ENCODE results near the gene SSBP2. TPM values are rescaled to one million over a fixed set of nuclear protein-coding genes. Genes with fewer than 3 reads are reported as not detected.

The SSBP2 gene
- total RNA-seq, 2 experiments from 2014 or later: 13.0 to 14.2 TPM

DNA sequence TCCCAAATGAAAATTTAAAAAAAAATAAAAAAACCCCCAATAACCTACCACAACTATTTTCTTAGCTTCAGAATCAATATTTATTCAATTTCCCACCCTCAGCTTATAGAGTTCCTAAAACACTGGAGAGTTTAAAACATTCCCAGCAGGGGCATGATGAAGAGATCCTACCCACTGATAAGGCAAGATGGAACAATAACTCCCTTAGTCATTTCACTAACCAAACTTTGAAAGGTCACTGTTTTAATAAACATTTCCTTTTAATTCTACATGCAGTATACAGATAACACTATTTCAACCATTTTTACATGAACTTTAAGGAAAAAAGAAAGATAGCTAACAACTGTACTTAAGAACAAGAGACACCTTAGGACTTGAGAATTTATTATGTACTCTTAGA is 322.0 kb downstream of the SSBP2 start:
- Mint-ChIP-seq H3K36me3 (no peaks in the 10 kb centered on the region), H3K27ac (no peak overlapping the region), H3K27me3 (no peaks in the 10 kb centered on the region), H3K4me3 (no peak overlapping the region), H3K9me3 (no peaks in the 10 kb centered on the region), H3K4me1 (ENCODE audit: low read depth) (peaks cover 3% of the 10 kb centered on the region)
- DNase-seq: no peak
- intact Hi-C loops (cut with micrococcal nuclease): loop anchor here (5.0 to 10.0 kb wide), 3 partner anchors 296 to 543 kb away; partner anchors contain the start of gene ATG10
- POLR2A ChIA-PET: no interaction called here
- CTCF ChIA-PET: interaction anchor here (2.0 kb wide), 1 partner anchor 410 kb away, joined by 5 read pairs; no protein-coding TSS in a partner anchor

DNA sequence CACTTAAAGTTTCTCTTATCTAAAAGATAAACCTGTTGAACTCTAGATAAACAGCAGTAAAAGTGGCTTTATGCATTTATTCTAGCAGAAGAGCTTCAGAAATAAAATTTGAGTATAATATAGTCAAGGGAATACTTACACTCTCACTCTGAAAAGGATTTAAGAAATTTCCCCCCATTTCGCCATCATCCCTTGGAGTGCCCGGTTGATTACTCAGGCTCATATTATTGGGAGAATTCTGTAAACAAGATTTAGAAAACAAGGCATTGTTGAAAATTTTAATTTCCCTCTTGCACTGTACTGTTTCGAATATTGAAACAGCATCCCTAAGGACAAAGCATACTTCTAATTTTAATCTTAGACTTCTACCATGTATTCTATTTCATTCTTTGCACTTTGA is 322.5 kb downstream of the SSBP2 start:
- Mint-ChIP-seq H3K4me3 (no peak overlapping the region), H3K27ac (no peak overlapping the region), H3K36me3 (no peaks in the 10 kb centered on the region), H3K4me1 (ENCODE audit: low read depth) (peaks cover 3% of the 10 kb centered on the region), H3K27me3 (no peaks in the 10 kb centered on the region), H3K9me3 (no peaks in the 10 kb centered on the region)
- ChIA-PET POLR2A (no interaction called here), CTCF (interaction anchor here (2.0 kb wide), 1 partner anchor 410 kb away, joined by 5 read pairs; no protein-coding TSS in a partner anchor)
- intact Hi-C loops (cut with micrococcal nuclease): loop anchor here (5.0 to 10.0 kb wide), 3 partner anchors 296 to 544 kb away; partner anchors contain the start of gene ATG10
- no peak for DNase-seq

DNA sequence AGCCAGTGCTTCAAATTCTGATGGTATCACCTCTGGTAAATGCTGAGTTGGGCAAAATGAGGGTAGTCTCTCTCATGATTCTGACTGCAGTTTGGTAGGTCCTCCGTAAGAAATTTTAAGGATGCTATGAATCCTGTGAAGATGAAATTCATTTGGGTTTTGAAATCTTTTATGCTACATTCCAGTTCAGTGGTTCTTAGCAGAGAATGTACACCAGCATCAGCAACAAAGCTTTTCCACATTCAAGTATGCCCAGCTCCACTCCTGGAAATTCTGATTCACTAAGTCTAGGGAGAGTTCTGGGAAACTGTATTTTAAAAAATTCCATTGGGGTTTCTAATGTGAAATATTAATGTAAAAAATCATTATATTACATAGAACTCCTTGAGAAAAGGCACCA is 323.3 kb downstream of the SSBP2 start:
- ChIA-PET POLR2A (no interaction called here), CTCF (interaction anchor here (0.8 to 2.3 kb wide), 3 partner anchors 411 to 797 kb away, joined by 3 to 11 read pairs (median 5); no protein-coding TSS in a partner anchor)
- DNase-seq: no peak
- H3K36me3 Mint-ChIP-seq: no peaks in the 10 kb centered on the region
- H3K27ac Mint-ChIP-seq: no peak overlapping the region
- intact Hi-C loops (cut with micrococcal nuclease): loop anchor here (5.0 to 10.0 kb wide), 3 partner anchors 297 to 545 kb away; partner anchors contain the start of gene ATG10
- H3K27me3 Mint-ChIP-seq: no peaks in the 10 kb centered on the region
- no peak overlapping the region for H3K4me3 Mint-ChIP-seq
- no peaks in the 10 kb centered on the region for H3K9me3 Mint-ChIP-seq
- H3K4me1 Mint-ChIP-seq (ENCODE audit: low read depth): peaks cover 3% of the 10 kb centered on the region

DNA sequence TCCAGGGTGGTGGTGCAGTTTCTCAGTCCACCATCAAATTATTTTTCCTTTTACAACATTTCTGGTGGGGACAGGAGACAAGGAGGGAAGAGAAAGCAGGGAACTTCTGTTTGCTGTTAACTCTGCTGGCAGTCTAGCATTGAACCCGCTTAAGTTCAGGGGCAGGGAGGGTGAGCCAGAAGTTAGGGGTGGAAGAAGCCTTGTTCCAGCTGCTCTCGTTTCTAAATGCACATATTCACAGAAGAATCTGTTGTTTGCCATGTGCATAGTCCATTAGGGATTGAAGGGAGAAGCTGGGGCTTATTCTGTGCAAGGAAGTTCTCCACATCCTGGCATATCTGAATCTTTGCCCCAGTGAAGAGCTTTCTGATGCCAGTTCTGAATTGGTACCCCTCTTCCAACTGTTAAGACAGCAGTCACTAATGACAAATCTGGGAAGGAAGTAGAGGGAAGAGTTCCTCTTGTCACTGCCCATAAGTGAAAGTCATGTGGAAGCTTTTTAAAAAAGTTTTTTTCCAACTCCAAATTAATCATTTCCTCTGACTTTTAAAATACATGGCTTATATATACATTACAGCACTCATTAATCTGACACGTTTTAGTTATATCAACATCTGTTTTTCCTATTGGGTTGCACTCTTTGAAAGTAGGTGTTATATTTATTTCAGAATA is 324.4 kb downstream of the SSBP2 start:
- DNase-seq: no peak
- ChIA-PET CTCF (interaction anchor here (0.6 to 2.3 kb wide), 11 partner anchors 22 to 801 kb away, joined by 3 to 15 read pairs (median 3); partner anchors contain the start of gene SSBP2), POLR2A (no interaction called here)
- no peak overlapping the region for H3K4me3 Mint-ChIP-seq
- peaks cover 3% of the 10 kb centered on the region for H3K4me1 Mint-ChIP-seq (ENCODE audit: low read depth)
- intact Hi-C loops (cut with micrococcal nuclease): loop anchor here (5.0 to 10.0 kb wide), 3 partner anchors 298 to 546 kb away; partner anchors contain the start of gene ATG10
- no peaks in the 10 kb centered on the region for H3K36me3 Mint-ChIP-seq
- no peaks in the 10 kb centered on the region for H3K27me3 Mint-ChIP-seq
- H3K9me3 Mint-ChIP-seq: no peaks in the 10 kb centered on the region
- H3K27ac Mint-ChIP-seq: no peak overlapping the region

DNA sequence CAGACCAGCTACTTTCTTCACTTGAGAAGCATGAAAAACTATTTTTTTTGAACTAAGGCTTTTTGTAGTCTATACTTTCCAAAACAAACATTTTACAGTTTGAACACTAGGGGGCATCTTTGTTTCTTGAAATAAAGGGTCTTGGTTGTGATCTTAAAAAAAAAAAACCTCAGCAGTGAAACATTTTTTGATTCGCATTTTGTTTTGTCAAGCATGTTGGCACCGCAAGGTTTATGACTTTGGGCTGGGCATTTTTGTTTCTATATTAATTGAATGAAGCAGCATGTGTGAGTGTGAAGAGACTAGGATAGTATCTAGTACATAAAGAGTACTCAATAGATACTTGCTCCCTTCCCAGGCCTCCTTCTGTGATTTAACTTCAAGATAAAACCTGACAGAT is 325.3 kb downstream of the SSBP2 start:
- intact Hi-C loops (cut with micrococcal nuclease): loop anchor here (1.0 to 10.0 kb wide), 6 partner anchors 299 to 800 kb away; partner anchors contain the start of gene ATG10
- ChIA-PET POLR2A (no interaction called here), CTCF (interaction anchor here (0.5 to 2.3 kb wide), 18 partner anchors 8 to 802 kb away, joined by 3 to 15 read pairs (median 3); partner anchors contain the start of genes ACOT12 and SSBP2)
- H3K27me3 Mint-ChIP-seq: no peaks in the 10 kb centered on the region
- no peak overlapping the region for H3K27ac Mint-ChIP-seq
- H3K36me3 Mint-ChIP-seq: no peaks in the 10 kb centered on the region
- peaks cover 8% of the 10 kb centered on the region for H3K4me1 Mint-ChIP-seq (ENCODE audit: low read depth)
- no peaks in the 10 kb centered on the region for H3K9me3 Mint-ChIP-seq
- DNase-seq: no peak
- no peak overlapping the region for H3K4me3 Mint-ChIP-seq

DNA sequence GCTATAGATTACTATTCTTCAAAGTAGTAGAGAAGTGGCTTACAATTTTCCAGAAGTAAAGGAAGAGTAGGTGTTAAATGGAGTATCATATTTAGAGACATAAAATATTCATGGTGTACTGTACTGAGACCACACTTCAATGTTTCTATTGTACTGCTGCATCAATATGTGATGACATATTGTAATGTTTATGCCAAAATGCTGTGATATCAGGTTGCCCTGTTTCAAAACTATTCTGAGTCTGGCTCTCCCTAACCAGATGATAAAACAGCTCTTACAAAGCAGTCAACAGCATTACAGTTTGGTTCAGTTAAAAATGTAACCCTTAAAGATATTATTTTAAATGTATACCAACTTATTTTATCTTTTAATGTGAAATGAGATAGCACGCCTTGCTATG is 326.2 kb downstream of the SSBP2 start:
- no peaks in the 10 kb centered on the region for H3K27me3 Mint-ChIP-seq
- H3K4me3 Mint-ChIP-seq: no peak overlapping the region

DNA sequence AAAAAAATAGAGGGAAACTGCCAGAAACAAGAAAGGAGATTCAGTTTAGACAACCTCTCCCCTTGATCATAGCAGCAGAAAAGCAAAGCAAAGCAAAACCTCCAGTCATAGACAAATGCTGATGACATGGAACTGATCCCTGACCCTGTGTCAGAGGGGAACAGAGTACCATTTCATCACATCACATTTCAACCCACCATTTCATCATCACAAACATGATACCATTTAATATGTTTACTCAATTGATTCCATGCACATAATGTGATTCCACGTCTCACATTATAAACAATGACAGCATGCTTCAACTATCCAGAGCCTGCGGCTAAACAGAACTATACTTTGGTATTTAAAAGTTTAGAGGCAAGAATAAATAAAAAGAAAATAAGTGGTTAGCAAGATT is 328.2 kb downstream of the SSBP2 start:
- no peak for DNase-seq
- CTCF ChIA-PET: interaction anchor here (1.0 to 1.4 kb wide), 2 partner anchors 120 to 803 kb away, joined by 3 to 10 read pairs; no protein-coding TSS in a partner anchor
- Mint-ChIP-seq H3K36me3 (peaks cover 1% of the 10 kb centered on the region), H3K4me3 (no peak overlapping the region), H3K27me3 (no peaks in the 10 kb centered on the region), H3K4me1 (ENCODE audit: low read depth) (peaks cover 17% of the 10 kb centered on the region), H3K9me3 (no peaks in the 10 kb centered on the region), H3K27ac (no peak overlapping the region)
- intact Hi-C loops (cut with micrococcal nuclease): loop anchor here (10.0 kb wide), 1 partner anchor 302 kb away; no protein-coding TSS in a partner anchor
- POLR2A ChIA-PET: no interaction called here

More for the DNA sequence above, 326.2 kb downstream of the SSBP2 start:
- no peaks in the 10 kb centered on the region for H3K9me3 Mint-ChIP-seq
- no peak overlapping the region for H3K27ac Mint-ChIP-seq
- DNase-seq: no peak
- intact Hi-C loops (cut with micrococcal nuclease): loop anchor here (1.0 to 10.0 kb wide), 6 partner anchors 300 to 801 kb away; partner anchors contain the start of gene ATG10
- ChIA-PET CTCF (interaction anchor here (0.5 to 2.3 kb wide), 15 partner anchors 9 to 904 kb away, joined by 3 to 15 read pairs (median 3); partner anchors contain the start of genes ACOT12 and SSBP2), POLR2A (no interaction called here)
- H3K4me1 Mint-ChIP-seq (ENCODE audit: low read depth): peaks cover 17% of the 10 kb centered on the region
- H3K36me3 Mint-ChIP-seq: no peaks in the 10 kb centered on the region

DNA sequence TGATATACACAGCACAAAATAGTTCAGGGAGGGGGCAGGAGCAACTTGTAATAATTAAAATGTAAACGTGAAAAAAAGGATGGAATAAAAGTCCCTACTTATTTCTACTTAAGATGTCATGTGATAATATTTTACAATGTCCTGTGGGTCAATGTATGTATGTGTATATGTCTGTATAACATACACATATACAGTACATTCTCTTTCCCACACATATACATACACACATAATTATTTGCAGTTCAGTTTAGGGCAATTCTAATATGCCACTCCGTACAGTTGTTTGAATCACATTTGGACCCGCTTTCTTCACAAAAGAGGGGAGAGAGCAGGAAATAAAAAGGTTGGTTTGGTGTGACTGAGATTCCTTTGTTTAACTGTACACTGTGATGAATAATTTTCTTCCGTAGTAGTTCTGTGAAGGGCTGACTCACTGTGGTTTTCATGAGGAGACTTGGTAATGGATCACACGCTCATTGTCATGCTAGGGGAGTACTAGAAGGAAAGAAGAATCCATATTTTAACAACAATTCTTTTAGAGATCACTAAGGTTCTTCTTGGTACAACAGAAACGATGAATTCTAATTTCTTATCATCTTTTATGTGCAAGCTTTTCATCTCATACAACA is 330.7 kb downstream of the SSBP2 start:
- H3K36me3 Mint-ChIP-seq: peaks cover 1% of the 10 kb centered on the region
- H3K4me1 Mint-ChIP-seq (ENCODE audit: low read depth): peaks cover 14% of the 10 kb centered on the region
- no peak overlapping the region for H3K4me3 Mint-ChIP-seq
- peak overlapping the region; percentile 21 for H3K27ac Mint-ChIP-seq
- CTCF ChIA-PET: interaction anchor here (0.9 to 1.4 kb wide), 2 partner anchors 120 to 746 kb away, joined by 3 to 5 read pairs; no protein-coding TSS in a partner anchor
- intact Hi-C loops (cut with micrococcal nuclease): loop anchor here (1.0 to 10.0 kb wide), 3 partner anchors 119 to 331 kb away; partner anchors contain the start of genes SSBP2 and ZCCHC9
- POLR2A ChIA-PET: no interaction called here
- DNase-seq: no peak
- no peaks in the 10 kb centered on the region for H3K27me3 Mint-ChIP-seq
- H3K9me3 Mint-ChIP-seq: no peaks in the 10 kb centered on the region

DNA sequence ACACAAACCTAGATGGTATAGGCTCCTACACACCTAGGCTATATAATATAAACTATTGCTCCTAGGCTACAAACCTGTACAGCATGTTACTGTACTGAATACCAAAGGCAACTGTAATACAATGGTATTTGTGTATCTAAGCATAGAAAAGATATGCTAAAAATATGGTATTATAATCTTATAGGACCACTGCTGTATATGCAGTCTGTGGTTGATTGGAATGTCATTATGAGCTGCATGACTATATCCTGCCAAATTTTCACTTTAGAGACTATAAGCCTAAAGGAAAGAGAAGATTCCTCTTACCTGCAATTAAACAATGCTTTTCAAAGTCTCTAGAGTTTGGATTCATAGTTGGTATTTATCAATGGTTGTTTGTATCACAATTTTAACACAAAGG is 332.3 kb downstream of the SSBP2 start:
- Mint-ChIP-seq H3K4me1 (ENCODE audit: low read depth) (peaks cover 14% of the 10 kb centered on the region), H3K36me3 (peaks cover 1% of the 10 kb centered on the region), H3K27ac (no peak overlapping the region), H3K4me3 (no peak overlapping the region), H3K9me3 (no peaks in the 10 kb centered on the region), H3K27me3 (no peaks in the 10 kb centered on the region)
- intact Hi-C loops (cut with micrococcal nuclease): no loop called here
- CTCF ChIA-PET: interaction anchor here (1.3 kb wide), 1 partner anchor 431 kb away, joined by 3 read pairs; no protein-coding TSS in a partner anchor
- POLR2A ChIA-PET: no interaction called here
- DNase-seq: no peak

DNA sequence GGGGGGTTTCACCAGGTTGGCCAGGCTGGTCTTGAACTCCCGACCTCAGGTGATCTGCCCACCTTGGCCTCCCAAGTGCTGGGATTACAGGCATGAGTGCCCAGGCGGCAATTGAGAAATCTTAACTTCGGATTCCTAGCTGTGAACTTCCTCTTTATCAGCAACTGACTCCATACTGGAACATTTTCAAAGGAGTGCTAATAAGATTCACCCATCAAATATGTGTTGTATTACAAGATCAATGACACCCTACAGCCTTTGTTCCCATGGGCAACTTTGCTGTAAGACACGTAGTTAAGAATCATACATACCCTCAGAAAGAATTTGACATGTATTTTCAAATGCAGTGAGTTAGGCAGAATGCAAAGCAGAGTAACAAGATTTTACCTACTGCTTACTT is 333.8 kb downstream of the SSBP2 start:
- H3K27me3 Mint-ChIP-seq: no peaks in the 10 kb centered on the region
- intact Hi-C loops (cut with micrococcal nuclease): no loop called here
- DNase-seq: no peak
- H3K4me3 Mint-ChIP-seq: no peak overlapping the region
- ChIA-PET POLR2A (no interaction called here), CTCF (no interaction called here)
- no peaks in the 10 kb centered on the region for H3K9me3 Mint-ChIP-seq
- H3K27ac Mint-ChIP-seq: no peak overlapping the region
- peaks cover 1% of the 10 kb centered on the region for H3K36me3 Mint-ChIP-seq
- H3K4me1 Mint-ChIP-seq (ENCODE audit: low read depth): peaks cover 14% of the 10 kb centered on the region

DNA sequence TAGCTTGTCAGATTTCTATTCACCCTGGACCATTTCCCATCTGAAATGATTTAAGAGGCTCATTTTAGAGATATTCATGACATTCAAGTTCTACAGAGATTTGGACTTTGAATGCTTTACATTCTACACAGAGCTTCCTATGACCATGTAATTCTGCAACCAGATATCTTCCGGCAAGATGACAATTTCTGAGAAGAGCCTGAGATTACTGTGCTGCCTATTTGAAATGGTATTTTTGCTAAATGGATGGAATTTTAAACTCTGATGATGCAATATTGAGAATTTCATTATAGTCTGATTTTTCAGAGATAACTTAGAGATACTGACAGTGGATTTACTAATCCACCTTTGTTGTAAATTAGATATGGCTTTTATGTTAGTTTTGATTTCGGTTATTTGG is 341.0 kb downstream of the SSBP2 start:
- Mint-ChIP-seq H3K4me3 (no peak overlapping the region), H3K36me3 (peaks cover 7% of the 10 kb centered on the region), H3K27me3 (no peaks in the 10 kb centered on the region), H3K4me1 (ENCODE audit: low read depth) (peaks cover 4% of the 10 kb centered on the region), H3K27ac (no peak overlapping the region), H3K9me3 (no peaks in the 10 kb centered on the region)
- intact Hi-C loops (cut with micrococcal nuclease): no loop called here
- DNase-seq: no peak
- POLR2A ChIA-PET: no interaction called here
- CTCF ChIA-PET: interaction anchor here (1.0 to 1.1 kb wide), 2 partner anchors 12 to 110 kb away, joined by 3 read pairs; no protein-coding TSS in a partner anchor

DNA sequence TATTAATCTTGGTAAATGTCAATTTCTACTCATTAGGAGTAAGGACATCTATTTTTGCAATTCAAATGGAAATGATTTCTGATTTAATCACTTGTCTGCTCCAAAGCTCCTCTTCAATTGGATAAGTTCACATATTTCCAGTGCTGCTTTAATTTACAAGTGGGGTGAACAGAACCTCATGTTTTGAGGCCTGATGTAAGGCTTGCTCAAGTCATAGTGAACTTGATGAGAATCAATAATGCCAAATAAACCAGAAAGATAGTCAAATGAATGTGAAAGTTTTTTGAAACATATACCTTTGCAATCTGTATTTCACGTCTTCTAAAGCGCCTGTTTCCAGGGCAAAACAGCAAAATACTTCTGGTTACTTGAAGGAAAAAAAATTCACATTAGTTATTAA is 341.5 kb downstream of the SSBP2 start:
- Mint-ChIP-seq H3K4me3 (no peak overlapping the region), H3K27me3 (no peaks in the 10 kb centered on the region), H3K27ac (no peak overlapping the region), H3K4me1 (ENCODE audit: low read depth) (peaks cover 4% of the 10 kb centered on the region), H3K9me3 (no peaks in the 10 kb centered on the region), H3K36me3 (peaks cover 7% of the 10 kb centered on the region)
- intact Hi-C loops (cut with micrococcal nuclease): no loop called here
- POLR2A ChIA-PET: no interaction called here
- CTCF ChIA-PET: interaction anchor here (1.0 to 1.1 kb wide), 2 partner anchors 12 to 110 kb away, joined by 3 read pairs; no protein-coding TSS in a partner anchor
- no peak for DNase-seq
